GM19324 (cell line): ENCODE data around the gene ADGRB2.

Source experiments
- ATAC-seq: cut with Tn5 transposase; IDR thresholded peaks from one replicate; pipeline ENCODE4 v1.9.1; 2021; ENCODE audit warnings: mild to moderate bottlenecking, moderate library complexity; ENCODE audit not compliant: unreplicated experiment, low FRiP score

Gene ADGRB2

DNA sequence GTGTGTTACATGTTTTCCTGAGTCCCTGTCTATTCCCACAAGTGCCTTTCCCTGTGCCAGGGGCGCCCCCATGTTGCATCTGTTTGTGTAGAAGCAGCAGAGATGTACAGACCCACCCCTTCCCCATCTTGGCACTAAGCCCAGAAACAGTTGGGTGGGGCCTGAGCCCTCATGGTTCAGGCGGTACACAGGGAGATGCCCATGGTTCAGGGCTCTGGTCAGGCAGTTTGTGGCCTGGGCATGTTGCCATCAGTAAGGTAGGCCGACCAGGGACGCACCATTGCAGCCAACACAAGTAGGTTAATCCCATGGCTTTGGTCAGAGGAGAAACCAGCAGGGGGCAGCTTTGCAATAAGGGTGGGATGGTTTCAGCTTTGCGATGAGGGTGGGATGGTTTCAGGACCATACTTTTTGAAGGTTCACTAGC, 914 bp upstream of the ADGRB2 start:
- ATAC-seq, result no peak

DNA sequence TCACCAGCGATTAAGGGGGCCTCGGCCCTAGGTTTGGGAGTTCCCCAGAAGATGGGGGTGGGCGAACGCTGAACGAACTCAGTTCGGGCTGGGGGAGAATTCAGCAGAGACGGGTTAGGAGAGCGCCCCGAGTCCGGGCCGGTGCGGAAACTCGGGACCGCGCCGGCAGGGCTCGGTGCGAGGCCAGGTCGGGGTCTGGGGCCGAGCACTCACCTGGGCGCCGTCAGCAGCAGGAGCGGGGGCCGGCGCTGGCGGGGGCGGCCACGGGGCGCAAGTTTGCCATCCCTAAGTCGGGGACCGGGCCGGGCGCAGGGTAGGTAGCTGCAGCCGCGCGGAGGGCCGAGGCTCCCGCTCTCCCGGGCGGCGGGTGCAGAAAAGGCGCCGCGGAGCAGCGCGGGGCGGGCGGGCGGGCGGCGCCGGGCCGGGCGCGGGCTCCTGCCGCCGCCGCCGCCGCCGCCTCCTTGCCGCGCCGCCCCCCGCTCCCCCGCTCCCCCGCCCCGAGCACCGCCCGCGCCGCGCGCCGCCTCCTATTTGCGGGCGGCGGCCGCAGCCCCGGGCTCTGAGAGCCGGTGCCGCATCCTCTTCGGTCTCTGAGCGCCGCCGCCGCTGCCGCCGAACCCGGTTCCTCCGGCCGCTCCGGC, 349 bp downstream of the ADGRB2 start:
- ATAC-seq, result no peak

DNA sequence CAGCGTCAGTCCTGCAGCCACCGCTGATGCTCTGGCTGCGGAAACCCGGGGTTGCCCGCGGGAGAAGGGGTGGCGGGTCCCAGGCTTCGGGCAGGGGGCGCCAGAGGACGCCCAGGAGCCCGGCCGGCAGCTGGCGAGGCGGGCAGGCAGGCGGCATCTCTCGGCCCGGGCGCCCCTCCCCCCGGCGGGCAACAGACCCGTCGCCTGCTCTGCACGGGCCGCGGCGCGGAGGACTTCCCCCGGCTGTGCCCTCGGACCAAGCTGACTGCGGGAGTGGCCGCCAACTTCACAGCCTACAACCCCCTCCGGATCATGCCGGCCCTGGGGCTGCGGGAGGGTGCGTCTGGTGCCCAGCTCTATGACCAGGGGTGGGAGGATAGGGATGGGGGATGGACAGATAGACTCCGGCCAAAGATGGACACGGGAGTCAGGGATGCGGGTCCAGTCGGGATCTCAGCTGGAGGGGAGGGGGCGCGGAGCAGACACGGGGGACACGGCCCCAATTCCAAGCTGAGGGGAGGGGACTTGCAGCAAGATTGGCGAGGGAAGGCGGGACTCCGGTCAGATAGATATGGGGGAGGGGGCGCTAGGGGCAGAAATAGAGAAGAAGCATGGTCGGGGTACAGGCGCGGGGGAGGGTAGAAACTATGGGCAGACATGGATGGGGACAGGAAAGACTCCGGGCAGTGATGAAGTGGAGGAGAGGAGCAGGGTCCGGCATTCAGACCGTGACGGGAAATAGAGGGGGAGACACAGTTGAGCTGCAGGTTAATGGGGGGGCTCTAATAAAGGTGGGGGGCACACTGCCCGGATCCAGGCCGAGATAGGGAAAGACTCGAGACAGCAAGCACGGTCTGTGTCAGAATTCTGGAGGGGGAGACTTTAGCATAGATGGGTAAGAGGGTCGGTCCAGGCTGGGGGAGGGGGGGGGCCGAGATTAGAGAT, 1.1 kb downstream of the ADGRB2 start:
- ATAC-seq, result no peak

DNA sequence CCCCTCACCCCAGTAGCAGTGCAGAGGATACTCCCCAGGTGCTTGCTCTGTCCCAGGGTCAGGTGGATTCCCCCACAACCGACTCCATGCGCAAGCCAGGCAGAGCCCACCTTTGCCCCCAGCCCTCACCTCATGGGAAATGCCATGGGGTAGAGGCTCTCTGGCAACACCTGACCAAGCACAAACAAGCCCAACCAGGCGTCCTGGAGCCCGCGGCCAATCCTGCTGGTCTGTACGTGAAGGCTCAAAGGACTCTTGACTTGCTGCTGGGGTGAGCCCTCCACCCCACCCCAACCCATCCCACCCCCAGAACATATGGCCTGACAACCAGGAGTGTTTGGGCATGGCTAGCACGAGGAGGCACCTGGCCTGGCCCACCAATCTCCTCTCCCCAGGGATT, 1.8 kb downstream of the ADGRB2 start:
- no peak for ATAC-seq

DNA sequence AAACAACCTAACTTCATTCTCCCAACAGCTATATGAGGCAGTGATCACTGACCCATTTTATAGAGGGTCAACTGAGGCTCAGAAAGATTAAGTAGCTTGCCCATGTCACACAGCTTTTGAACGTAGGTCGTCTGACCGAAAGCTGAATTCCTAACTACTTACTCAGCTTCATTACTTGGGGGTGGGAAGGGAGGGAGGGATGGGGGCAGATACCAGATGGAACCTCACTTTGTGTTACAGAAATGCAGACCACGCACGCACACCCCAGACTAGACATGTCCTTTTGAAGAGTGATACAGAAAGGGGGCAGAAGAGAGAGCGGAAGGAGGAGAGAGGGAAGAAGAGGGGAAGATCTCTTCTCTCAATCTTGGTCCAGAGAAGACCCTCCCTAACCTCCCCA, 2.3 kb downstream of the ADGRB2 start:
- no peak for ATAC-seq

DNA sequence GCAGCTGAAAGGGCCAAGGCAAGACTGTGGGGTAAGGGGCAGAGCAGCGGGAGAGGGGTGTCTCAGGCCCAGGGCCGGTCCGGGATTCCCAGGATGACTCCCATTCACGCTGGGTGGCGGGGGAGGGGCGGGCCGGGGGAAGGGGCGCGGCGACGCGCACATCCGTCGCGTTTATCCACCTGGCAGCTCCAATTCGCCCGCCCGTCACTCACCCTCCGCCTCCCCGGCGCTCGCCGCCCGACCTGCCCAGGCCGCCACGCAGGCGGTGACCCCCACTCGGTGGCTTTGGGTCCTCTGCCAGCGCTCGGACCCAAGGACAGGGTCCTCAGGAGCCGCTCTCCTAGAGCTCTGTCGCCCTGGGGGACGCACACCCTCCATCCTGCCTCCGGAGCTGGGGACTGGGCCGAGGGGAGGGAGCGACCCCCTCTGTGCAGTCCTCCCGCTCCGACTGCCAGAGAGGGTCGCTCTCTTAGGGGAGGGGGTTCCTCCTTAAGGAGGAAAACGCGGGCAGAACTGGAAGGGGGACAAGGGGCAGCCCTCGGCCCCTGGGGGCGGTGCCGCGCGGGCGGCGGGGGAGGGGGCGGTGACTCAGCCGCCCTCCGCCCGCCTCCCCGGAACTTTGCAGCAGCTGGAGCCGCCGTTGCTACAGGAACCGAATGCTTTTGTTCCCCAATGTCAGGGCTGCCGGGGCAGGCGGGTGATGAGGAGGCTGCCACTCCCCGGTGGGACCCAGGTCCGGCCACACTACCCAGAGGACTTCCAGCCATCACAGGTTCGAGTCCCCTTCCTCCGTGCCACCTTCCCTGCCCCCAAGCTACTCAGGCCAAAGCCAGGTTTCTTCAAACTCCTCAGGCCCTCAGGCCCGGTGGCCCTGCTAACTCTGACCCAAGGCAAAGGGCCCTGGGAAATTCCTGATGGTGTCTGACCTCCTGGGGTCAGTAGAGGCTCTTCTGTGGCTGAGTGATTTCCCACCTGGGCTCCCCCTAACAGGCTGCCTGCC, 3.4 kb downstream of the ADGRB2 start:
- ATAC-seq, result no peak

DNA sequence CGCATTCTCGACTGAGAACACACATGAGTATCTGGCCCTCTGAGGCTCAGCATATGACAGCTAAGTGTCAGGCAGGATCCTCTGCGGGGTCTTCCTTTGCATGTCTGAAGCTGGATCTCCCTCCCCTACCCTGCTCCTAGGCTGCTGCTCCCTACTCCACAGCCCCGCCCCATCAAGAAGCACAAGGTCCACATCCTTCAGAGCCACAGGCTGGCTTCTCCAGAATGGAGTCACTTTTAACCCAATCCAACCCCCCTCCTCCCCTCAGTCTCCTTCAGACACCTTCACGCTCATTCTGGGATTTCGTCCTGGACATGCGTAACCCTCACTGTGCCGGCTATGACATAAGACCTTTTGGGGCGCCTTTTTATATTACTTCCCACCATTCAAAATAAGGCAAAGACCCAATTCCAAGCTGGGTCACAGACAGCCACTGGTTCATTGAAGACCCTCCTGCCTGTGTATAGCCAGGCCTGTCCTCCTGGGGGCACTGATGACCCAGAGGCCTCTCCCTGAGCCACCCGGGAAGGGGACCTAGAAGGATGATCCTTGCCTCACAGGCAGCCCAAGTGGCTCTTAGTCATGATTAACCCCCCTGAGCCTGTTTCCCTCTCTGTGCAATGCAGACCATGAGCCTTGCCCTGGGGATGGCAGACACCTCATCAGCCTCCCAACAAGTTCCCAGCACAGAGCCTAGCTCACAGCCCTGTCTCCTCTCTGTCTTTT, 4.7 kb downstream of the ADGRB2 start:
- no peak for ATAC-seq

DNA sequence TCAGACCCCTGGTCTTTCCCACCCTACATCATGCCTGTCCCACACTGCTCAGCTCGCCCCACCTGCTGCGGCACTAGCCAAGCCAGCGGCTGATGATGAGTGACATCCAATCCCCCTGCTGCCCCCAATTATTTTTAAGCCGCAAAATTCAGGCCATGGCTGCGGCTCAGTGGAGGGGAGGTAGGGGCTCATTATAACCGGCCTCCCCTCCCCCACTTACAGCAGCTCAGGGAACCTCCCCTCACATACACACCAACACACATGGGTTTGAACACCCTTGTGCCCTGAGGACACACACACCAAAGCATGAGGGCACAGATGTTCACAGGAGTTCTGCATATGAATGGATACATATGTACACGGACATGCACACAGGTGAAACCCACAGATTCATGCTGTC, 5.3 kb downstream of the ADGRB2 start:
- ATAC-seq, result no peak

DNA sequence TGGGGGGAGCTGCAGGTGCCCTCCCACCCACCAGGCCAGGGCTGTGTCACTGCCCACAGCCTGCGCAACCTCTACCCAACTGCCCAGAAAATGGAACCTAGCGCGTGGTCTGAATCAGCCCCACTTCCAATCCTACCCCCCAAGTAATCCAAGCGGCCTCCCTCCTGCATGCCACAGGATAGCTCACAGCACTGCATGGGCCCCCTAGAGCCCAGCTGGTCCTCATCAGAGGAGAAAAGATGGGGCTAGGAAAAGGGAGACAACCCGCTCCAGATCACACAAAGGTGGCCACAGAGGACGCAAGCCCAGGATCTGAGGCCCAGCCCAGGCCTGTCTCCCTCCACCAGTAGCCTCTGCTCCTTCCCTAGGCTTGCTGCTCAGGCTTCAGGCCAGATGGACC, 6.2 kb downstream of the ADGRB2 start:
- ATAC-seq, result no peak

DNA sequence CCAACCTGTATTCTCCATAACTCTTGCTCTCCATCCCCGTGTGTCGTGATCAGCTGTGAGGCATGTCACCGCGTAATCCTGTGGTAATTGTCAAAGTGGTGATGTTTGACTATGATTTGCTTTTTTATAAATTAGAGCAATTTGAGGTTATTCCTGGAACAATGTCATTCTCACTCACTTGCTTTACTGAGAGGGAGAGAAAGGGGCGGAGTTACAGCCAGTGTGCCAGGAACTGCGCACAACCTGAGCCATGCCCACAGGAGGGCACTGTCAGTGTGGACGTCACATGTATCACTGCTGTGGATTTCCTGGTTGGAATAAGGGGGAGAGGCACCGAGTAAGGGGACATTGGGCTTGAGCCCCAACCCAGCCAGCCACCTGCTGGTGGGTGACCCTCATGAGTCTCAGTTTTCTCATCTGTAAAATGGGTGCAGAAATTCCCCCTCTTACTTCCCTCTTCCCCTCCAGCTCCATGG, 6.9 kb downstream of the ADGRB2 start:
- ATAC-seq, result no peak

DNA sequence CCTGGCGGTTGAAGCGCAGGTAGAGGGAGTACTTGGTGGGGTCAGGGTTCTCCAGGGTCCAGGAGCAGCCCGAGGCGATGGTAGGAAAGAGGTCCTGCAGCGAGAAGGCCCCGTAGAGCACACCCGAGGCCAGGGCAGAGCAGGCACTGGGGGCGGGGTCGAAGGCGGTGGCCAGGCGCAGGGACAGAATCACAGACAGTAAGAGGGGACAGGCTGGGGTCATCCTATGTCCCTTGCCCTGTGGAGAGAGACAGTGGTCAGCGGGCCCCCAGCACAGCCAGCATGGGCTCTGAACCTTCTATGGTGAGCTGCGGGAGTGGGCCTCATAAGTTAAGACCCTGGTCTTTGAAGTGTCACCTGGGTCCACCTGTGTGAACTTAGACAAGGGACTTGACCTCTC, 7.6 kb downstream of the ADGRB2 start:
- ATAC-seq, result no peak

DNA sequence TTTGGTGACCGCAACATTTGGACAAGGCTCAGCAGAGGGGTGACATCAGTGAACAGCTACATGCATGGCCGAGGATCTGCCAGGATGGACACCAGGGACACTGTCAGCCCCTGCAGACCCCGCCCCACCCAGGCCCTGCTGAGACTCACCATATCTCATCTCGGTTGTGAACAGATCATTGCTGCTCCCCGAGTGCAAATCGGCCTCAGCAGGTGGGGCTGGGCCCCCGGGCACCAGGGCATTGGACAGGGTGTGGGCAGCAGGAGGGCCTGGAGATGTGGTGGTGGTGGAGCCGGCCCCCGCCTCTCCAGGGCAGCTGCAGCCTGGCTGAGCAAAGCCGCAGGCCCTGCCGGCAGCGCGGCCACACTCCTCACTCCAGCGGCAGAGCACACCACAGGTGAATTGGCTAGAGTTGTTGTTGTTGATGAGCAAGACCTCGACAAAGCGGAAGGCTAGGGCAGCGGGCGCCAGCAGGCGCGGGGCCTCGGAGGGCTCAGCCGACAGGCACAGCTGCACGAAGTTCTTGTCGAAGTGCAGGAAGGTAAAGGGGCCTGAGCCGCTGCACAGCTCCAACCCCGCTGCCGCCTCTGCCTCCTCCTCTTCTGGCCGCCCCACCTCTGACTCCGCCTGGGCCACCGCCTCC, 8.2 kb downstream of the ADGRB2 start:
- no peak for ATAC-seq

DNA sequence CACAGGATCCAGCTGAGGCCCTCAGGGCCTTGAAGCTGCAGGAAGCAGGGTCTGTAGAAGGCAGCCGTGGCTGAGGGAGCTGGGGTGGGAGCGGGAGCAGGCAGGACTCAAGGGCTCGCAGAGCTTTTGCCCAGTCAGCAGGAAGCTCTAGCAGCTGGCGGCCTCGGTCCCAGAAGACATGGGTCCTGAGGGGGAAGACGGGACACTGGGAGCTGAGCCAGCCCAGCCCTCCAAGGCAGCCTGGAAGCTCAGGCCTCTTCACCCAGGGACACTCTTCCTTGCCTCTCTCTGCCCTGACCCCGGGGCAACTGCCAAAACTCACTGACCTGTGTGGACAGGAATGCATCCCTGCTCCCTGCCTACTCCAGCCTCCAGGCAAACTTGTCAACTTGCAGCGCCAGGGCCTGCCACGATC, 8.9 kb downstream of the ADGRB2 start:
- no peak for ATAC-seq

DNA sequence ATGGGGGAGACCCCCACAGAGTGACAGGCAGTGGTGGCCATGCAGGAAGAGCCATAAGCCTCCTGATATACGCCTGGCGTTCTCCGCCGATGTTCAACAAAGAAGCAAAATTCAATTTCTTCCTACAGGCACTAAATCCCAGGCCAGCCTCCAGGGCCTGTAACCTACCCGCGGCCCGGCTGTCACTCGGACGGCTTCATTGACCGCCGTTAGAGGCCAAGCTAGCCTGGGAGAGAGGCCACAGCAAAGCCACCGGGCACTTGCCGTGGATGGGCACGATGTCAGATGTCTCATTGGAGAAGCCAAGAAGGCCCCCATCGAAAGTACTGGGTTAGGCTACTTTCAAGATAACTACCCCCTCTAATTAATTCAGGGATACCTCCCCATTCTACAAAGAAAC, 9.7 kb downstream of the ADGRB2 start:
- ATAC-seq, result no peak

DNA sequence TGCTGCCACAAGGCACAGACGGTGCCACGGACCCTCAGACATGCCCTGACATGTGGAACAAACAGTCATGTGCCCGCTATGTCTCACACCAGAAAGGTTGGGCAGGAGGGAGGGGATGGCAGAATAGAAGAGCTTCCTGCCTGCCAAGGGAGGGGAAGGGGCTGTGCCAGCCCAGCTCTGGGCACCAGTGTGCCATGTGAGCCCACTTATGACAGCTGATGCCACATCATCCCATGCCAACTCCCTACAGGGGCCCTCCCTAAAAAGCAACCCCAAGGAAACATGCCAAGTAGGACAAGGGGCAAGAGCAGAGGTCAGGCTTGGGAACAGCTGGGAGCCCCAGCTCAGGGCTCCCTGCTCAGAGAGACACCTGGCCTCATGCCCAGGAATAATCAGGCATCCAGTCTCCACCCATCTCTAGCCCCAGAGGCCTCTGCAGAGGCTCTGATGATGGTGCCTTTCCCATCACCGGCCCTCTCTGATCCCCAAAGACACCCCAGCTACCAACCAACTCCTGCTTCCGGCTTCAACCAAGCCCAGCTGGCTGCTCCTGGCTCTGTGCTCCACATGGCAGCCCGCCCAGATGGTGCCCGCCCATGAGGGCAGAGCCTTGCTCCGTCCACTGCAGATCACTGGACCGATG, 10.3 kb downstream of the ADGRB2 start:
- no peak for ATAC-seq

DNA sequence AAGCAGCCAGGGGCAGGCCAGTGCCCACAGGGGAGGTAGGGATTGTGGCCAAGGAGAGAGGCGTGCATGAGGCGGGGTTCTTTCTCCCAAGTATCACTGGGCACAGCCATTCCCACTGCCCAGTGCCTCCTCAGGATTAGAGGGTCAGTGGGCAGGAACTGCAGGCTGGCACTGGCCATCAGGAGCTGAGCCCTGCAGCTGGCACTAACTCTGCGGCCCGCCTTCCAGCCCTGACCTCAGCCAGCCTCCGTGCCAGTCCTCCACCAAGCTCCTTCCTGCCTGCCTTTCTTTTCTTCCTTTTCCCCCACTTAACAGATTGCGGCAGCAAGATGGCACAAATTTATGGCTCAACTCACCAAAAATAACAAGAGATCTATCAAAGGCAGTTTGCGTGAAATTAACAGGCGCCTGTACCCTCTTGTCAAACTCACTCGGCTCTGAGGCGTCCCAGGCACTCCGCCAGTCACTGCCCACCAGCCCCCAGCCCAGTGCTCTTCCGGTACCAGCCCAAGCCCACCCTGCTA, 11.1 kb downstream of the ADGRB2 start:
- ATAC-seq, result no peak

DNA sequence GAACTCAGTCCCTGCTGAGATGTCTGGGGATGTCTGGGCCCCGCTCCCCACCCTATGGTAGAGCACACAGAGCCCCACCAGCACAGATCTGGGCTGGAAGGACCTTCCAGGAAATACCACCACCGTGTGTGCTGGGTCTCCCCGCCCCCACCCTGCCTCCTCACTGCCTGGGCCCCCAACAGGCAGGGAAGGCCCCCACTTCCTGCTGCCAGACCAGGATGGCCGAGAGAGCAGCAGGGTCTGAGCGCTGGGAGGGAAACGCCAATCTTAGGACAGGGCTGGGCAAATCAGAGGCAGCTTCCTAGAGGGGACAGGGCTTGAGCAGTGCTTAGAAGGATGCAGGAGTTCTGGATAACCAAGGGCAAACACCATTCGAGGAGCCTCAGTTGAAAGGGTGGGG, 11.9 kb downstream of the ADGRB2 start:
- no peak for ATAC-seq

DNA sequence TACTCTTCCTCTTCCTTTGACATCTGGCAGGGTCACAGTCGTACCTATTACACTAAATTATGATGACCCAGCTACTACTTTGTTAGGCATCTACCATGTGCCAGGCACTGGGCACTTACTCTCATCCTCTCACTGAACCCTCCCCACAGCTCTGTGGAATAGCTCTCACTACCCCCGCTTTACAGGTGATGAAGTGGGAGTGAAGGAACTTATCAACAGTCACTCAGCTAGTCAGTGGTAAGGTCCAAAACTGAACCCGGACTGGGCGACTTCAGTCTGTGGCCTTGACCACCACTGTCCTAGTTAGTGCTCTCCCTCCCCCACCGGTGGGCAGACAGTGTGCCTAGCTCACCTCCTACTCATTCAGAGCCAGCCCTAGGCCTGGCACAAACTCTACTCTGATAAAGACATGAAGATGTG, 12.3 kb downstream of the ADGRB2 start:
- ATAC-seq, result no peak
